ENCODE results near the gene USP13.

The USP13 gene

GRCh38 chr3:179743913-179744312 is 91.1 kb downstream of the USP13 start:
- H3K79me2 ChIP-seq (ENCODE audit: insufficient read depth, low read length) = no peaks in the 10 kb centered on the region
- H3K4me3 ChIP-seq (ENCODE audit: low read length, poor library complexity, severe bottlenecking) = no peak overlapping the region
- no peaks in the 10 kb centered on the region for H3K9me2 ChIP-seq (replicated peaks; ENCODE audit: low read depth, low read length)
- H2AFZ ChIP-seq (ENCODE audit: low read length) = no peak overlapping the region
- H3K27me3 ChIP-seq (ENCODE audit: insufficient read depth, low read length, poor library complexity, severe bottlenecking) = no peaks in the 10 kb centered on the region
- no peaks in the 10 kb centered on the region for H4K20me1 ChIP-seq (ENCODE audit: insufficient read depth, low read length, poor library complexity, severe bottlenecking)
- TF ChIP-seq CTCF (conservative IDR thresholded peaks at IDR 0.05; ENCODE audit: low read length) (no peak), EZH2phosphoT487 (IDR thresholded peaks at IDR 0.05; ENCODE audit: borderline replicate concordance) (no peak)
- no peak overlapping the region for H3K9ac ChIP-seq (ENCODE audit: low read depth, low read length, poor library complexity, severe bottlenecking)
- no peaks in the 10 kb centered on the region for H3K9me3 ChIP-seq (ENCODE audit: insufficient read depth, low read depth, low read length)
- H3F3A ChIP-seq (ENCODE audit: low read depth) = no peaks in the 10 kb centered on the region
- peaks cover 48% of the 10 kb centered on the region; the same call in 1 of the 2 replicates for H3K36me3 ChIP-seq (ENCODE audit: insufficient read depth, low read length)
- H3K4me1 ChIP-seq (ENCODE audit: insufficient read depth, low read length, poor library complexity, severe bottlenecking) = peaks cover 8% of the 10 kb centered on the region
- no peak overlapping the region for H3K4me2 ChIP-seq (ENCODE audit: low read depth, low read length, poor library complexity, severe bottlenecking)

- no peaks in the 10 kb centered on the region for H3K27me3 ChIP-seq (ENCODE audit: insufficient read depth, low read length, poor library complexity, severe bottlenecking)
- no peaks in the 10 kb centered on the region for H3K9me3 ChIP-seq (ENCODE audit: insufficient read depth, low read depth, low read length)
- no peak for TF ChIP-seq EZH2phosphoT487 (IDR thresholded peaks at IDR 0.05; ENCODE audit: borderline replicate concordance)
- H3K9me2 ChIP-seq (replicated peaks; ENCODE audit: low read depth, low read length) = no peaks in the 10 kb centered on the region
- no peak overlapping the region for H3K4me3 ChIP-seq (ENCODE audit: low read length, poor library complexity, severe bottlenecking)
- H3F3A ChIP-seq (ENCODE audit: low read depth) = no peaks in the 10 kb centered on the region
- no peak overlapping the region for H3K4me2 ChIP-seq (ENCODE audit: low read depth, low read length, poor library complexity, severe bottlenecking)
- no peaks in the 10 kb centered on the region for H4K20me1 ChIP-seq (ENCODE audit: insufficient read depth, low read length, poor library complexity, severe bottlenecking)
- H3K36me3 ChIP-seq (ENCODE audit: insufficient read depth, low read length) = peaks cover 48% of the 10 kb centered on the region; the same call in 1 of the 2 replicates
- H3K9ac ChIP-seq (ENCODE audit: low read depth, low read length, poor library complexity, severe bottlenecking) = no peak overlapping the region
- no peaks in the 10 kb centered on the region for H3K79me2 ChIP-seq (ENCODE audit: insufficient read depth, low read length)
- peaks cover 8% of the 10 kb centered on the region for H3K4me1 ChIP-seq (ENCODE audit: insufficient read depth, low read length, poor library complexity, severe bottlenecking)
- no peak overlapping the region for H2AFZ ChIP-seq (ENCODE audit: low read length)
Observed at GRCh38 chr3:179744667-179745066, 91.8 kb downstream of the USP13 start.

- no peak overlapping the region for H3K9ac ChIP-seq (ENCODE audit: low read depth, low read length, poor library complexity, severe bottlenecking)
- TF ChIP-seq CTCF (conservative IDR thresholded peaks at IDR 0.05; ENCODE audit: low read length) = no peak
- no peak for TF ChIP-seq EZH2phosphoT487 (IDR thresholded peaks at IDR 0.05; ENCODE audit: borderline replicate concordance)
- H3K9me2 ChIP-seq (replicated peaks; ENCODE audit: low read depth, low read length) = no peaks in the 10 kb centered on the region
- H3K79me2 ChIP-seq (ENCODE audit: insufficient read depth, low read length) = no peaks in the 10 kb centered on the region
- H3K4me2 ChIP-seq (ENCODE audit: low read depth, low read length, poor library complexity, severe bottlenecking) = no peak overlapping the region
- no peaks in the 10 kb centered on the region for H3F3A ChIP-seq (ENCODE audit: low read depth)
- H4K20me1 ChIP-seq (ENCODE audit: insufficient read depth, low read length, poor library complexity, severe bottlenecking) = no peaks in the 10 kb centered on the region
- H3K4me3 ChIP-seq (ENCODE audit: low read length, poor library complexity, severe bottlenecking) = no peak overlapping the region
- no peak overlapping the region for H2AFZ ChIP-seq (ENCODE audit: low read length)
- no peaks in the 10 kb centered on the region for H3K27me3 ChIP-seq (ENCODE audit: insufficient read depth, low read length, poor library complexity, severe bottlenecking)
- H3K36me3 ChIP-seq (ENCODE audit: insufficient read depth, low read length) = peaks cover 45% of the 10 kb centered on the region; the same call in 1 of the 2 replicates
- peaks cover 8% of the 10 kb centered on the region for H3K4me1 ChIP-seq (ENCODE audit: insufficient read depth, low read length, poor library complexity, severe bottlenecking)
- no peaks in the 10 kb centered on the region for H3K9me3 ChIP-seq (ENCODE audit: insufficient read depth, low read depth, low read length)
Observed at GRCh38 chr3:179745079-179745478, 92.2 kb downstream of the USP13 start.

- H3K9ac ChIP-seq (ENCODE audit: low read depth, low read length, poor library complexity, severe bottlenecking) = no peak overlapping the region
- peaks cover 41% of the 10 kb centered on the region; the same call in 1 of the 2 replicates for H3K36me3 ChIP-seq (ENCODE audit: insufficient read depth, low read length)
- no peaks in the 10 kb centered on the region for H3K9me3 ChIP-seq (ENCODE audit: insufficient read depth, low read depth, low read length)
- no peaks in the 10 kb centered on the region for H3K27me3 ChIP-seq (ENCODE audit: insufficient read depth, low read length, poor library complexity, severe bottlenecking)
- no peak overlapping the region for H3K4me3 ChIP-seq (ENCODE audit: low read length, poor library complexity, severe bottlenecking)
- H4K20me1 ChIP-seq (ENCODE audit: insufficient read depth, low read length, poor library complexity, severe bottlenecking) = no peaks in the 10 kb centered on the region
- H3F3A ChIP-seq (ENCODE audit: low read depth) = no peaks in the 10 kb centered on the region
- no peak for TF ChIP-seq CTCF (conservative IDR thresholded peaks at IDR 0.05; ENCODE audit: low read length)
- TF ChIP-seq EZH2phosphoT487 (IDR thresholded peaks at IDR 0.05; ENCODE audit: borderline replicate concordance) = no peak
- peaks cover 8% of the 10 kb centered on the region for H3K4me1 ChIP-seq (ENCODE audit: insufficient read depth, low read length, poor library complexity, severe bottlenecking)
- no peaks in the 10 kb centered on the region for H3K79me2 ChIP-seq (ENCODE audit: insufficient read depth, low read length)
- H2AFZ ChIP-seq (ENCODE audit: low read length) = no peak overlapping the region
- H3K9me2 ChIP-seq (replicated peaks; ENCODE audit: low read depth, low read length) = no peaks in the 10 kb centered on the region
- H3K4me2 ChIP-seq (ENCODE audit: low read depth, low read length, poor library complexity, severe bottlenecking) = no peak overlapping the region
Observed at GRCh38 chr3:179745716-179746115, 92.9 kb downstream of the USP13 start.
